ENCODE results near the gene ARPC2.

GRCh38 chr2:218266316-218266979, 49.5 kb downstream of the ARPC2 start:
- TF ChIP-seq CTCF (conservative IDR thresholded peaks at IDR 0.05) (no peak), EZH2 (IDR thresholded peaks at IDR 0.05; ENCODE audit: low read depth) (no peak)
